Activated CD4-positive, alpha-beta T cell treated with anti-CD3 and anti-CD28 coated beads, Interleukin-2, Interleukin-4, amounts not matched to agents 100 ng/mL and 50 ng/mL, durations not matched to agents 16 hours and 8 hours (primary cell): ENCODE results near the gene IQCM.

Source experiments
- DNase-seq: peaks from one replicate; pipeline ENCODE4 v3.0.0-alpha.2; 2020; ENCODE audit warnings: low spot score

IQCM gene

DNA sequence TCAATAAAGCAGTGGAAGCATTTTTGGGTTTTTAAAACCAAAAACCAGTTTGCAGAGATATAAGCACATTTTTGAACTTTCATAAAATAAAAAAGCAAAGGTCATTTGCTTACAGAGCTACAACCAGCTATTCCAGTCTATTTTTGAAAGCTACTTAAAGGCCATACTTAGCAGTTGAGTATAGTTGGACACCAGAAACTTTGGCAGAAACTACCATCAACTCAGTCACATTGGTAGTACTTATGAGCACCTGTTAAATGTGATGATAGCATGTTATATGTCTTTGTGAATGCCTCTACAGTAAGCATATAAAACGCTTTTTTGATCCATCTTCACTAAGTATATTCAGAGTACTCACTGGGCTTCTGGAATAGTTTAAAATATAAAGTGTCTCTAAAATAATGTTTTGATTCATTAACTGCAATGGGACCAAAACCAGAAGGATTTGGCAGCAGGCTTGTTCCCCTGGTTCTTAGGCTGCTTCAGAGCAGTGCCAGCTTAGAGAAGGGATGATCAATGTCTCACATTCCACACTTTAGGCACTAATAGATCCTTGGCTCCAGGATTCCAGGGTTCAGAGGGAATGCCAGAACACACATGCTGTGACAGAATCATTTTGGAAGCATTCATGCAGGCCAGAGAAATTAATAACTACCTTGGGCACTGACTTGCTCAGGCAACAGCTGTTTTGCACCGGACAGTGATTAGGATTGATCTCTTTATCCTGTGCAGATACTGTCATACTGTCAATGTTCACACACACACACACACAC lies 103.9 kb downstream of the IQCM start:
- DNase-seq, result no peak

DNA sequence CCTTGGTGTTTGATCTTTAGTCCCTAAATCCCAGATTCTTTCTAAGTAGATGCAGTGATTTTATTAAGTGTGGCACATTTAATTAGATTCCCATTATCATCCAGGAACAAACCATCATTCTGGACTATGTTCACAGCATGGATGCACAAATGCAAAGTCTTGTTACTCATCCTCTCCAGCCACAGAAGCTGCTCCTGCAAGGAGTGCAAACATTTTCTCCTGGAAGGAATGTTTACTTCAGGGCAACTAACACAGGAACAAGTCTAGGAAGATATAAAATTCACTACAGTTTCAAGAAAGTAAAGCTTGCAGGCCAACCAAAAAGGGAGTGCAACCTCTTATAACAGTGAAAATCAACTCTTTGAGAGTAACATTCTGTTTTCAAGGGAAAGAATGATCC lies 106.0 kb downstream of the IQCM start:
- DNase-seq, result no peak

DNA sequence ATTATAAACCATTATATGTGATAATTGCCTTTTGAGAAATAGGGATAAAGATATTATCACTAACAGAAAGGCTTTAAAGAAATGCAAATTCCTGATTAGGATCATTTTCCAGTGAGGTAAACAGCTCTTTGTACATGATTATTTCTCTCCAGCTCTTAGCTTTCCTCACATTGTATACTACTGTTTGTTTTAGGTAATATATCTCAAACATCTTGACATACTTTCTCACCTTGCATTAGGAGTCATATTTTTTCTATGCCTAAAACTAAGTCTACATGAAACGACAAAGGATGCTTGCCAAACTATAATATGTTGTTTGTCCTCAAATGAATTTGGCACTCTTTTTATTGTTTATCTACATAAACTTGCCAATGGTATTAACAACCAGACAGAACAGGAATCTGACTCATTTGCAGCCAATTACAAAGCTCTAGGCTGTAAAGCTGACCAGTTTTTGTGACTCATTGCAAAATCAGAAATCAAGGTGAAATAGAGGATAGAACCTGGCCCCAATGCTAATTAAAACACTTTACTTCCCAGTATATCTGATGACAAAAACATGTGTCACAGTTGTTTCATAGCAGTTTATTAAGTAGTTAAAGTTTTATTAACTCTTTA lies 107.0 kb downstream of the IQCM start:
- no peak for DNase-seq

DNA sequence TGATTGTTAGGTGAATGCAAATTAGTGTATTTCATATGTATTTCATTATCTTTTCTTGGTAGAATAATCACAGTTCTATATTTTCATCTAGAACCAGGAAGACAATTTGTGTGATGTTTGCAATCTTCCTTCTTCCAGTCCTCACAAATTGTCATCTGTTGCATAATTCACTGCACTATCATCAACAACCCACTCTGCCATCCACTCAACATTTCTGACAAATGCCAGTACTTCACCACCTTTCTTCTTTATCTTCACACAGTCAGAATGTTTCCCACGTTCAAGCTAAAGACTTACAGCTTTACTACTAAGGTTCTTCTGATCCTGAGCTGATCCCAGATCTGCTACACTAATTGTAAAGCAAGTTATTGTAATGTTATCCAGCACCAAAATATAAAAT lies 107.8 kb downstream of the IQCM start:
- DNase-seq, result no peak

DNA sequence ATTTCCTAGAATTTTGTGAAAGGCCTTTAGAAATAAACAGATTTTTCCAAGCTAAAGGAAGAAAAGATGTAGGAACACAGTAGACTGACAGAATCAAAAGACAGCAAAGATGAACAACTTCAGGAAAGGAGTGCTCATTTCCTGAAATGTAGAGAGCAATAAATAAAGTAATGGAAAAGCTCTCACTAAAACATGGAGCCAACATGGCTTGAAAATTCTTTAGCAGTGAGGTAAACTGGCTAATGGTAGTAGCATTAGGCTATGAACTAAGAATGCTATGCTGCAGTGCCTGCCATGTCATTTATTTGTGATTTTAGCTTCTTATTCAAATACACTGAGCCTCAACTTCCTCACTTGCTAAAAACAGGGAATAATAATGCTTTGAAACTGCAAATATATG lies 108.7 kb downstream of the IQCM start:
- no peak for DNase-seq

DNA sequence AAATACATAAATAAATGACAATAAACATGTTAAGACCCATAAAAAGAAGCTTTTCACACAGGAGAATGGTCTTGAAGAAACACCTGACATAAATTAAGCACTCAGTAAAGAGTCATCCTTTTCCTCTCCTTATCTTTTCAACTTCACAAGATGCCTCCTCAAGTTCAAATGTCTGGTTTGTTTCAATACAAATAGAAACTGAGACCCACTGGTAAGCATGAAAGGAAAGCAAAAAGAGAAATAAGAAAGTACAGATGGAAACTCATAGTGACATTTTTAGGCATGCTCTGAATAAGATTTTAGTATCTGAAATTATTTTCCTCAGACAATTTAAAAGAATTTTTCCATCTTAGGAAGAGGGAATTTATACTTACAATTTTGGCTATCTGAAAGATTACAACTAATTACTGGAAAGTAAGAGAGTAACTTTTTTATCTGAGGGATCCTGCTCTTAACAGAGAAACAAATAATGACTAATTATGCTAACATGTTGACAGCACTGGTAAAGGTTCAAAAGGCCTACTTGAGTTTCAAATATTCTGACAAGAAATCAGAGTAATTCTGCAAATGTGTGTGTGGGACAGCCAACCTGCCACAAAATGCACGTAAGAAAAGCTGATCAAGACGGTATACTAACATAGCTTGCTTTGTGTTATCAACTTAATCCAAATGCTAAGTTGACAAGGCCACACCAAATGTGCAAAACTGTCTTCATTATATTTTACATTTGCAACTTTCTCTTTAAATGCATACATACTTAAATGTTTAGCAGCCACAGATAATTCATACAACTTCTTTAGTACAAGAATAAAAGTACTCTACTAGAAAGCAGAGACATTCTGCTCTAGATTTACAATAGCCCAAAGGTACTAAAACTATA lies 113.0 kb downstream of the IQCM start:
- no peak for DNase-seq

DNA sequence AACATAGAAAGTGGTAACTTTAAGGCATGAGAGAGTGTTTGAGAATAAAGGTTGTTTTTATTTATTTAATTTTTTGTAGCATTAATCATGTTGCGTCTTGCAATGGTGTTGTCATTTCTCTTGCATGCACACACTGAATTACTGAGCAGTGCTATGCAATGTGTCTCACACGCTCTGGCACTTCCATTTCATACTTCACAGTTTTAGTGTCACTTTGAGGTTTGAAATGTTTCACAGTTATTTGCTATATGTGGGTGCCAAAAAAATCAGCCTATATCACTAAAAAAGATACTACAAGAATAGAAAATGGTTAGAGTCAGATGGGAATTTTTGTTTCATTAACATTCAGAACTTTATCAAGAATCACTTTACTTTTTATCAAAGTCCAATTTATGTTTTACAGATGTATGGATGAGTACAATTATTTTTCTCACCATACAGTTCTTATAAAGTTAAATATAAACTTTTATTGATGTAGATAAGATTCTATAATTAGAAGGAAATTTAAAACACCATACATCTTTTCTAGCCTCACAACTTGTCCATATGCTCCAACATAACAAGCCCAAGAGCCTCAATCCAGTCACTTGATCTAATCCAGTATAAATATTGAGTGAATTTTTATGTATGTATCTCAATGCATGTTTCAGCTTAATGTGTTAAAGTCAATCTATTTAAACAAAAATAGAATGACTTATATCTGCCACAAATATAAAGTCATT lies 114.0 kb downstream of the IQCM start:
- DNase-seq, result no peak

DNA sequence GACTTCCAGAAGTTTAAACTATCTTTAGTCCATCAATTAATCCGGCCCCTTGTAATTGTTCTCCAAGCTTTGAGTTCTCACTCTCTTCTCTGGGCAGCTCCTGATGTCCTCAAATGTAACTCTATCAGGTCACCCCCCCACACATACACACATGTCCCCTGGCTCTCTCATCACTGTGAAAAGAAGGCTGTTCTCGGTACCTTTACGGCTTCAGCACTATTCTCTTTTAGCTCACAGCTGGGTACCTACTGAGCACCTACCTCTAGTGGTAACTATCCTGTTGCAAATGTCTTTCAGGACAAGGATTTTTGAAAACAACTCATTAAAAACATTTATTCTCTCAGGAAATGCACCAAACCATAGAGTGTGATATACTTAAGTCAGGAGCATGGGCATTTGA lies 115.4 kb downstream of the IQCM start:
- DNase-seq, result no peak

DNA sequence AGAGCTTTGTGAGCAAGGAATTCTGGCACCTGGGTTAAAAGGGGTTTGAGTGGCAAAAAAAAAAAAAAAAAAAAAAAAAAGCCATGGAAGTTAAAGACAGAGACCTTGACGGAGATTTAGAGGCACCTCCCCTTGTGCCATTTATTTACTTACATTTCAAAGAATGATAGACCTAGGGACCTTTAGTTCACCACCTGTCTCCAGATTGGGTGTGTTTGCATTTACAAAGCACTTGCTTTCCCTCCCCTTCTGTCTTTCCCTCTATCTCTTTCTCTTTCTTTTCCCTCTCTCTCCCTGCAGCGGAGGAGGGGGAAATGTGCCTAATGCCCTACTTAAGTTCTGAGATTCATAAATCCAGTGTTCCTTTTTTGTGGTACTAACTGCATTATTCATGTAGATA lies 116.0 kb downstream of the IQCM start:
- DNase-seq, result no peak

DNA sequence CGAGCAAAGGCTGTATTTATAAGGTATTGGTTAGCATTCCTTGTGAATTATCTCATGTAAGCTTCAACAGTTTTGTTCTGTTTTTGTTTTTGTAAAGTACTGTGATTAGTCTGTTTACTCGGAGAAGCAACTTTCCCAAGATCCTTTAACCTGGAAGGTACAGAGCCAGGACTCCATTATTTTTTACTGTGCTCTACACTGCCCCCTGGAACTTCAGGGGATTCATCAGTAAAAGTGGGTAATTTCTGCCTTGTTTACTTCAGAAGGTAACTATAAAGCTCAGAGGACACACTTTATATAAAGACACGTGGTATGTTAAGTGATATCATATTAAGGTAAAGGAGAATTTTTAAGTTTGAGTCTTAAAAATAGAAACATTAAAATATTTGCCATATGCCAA lies 124.9 kb downstream of the IQCM start:
- no peak for DNase-seq

DNA sequence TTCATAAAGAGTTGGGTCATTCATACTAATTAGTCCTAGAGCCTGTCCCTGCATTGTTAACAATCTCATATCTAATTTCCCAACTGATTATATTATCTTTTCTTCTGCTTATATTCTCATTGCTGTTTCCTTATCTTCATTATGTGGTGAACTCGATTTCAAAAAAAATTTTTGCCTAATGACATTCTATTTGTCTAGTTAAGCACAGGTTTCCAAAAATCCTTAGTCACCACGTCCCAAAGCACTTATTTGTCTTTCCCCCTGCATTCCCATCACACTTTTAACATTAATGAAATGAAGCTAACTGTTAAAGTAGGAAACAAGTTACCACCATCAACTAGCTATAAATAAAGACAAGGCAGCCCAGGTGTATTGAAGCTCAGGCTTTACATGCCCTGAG lies 131.1 kb downstream of the IQCM start:
- DNase-seq, result no peak

DNA sequence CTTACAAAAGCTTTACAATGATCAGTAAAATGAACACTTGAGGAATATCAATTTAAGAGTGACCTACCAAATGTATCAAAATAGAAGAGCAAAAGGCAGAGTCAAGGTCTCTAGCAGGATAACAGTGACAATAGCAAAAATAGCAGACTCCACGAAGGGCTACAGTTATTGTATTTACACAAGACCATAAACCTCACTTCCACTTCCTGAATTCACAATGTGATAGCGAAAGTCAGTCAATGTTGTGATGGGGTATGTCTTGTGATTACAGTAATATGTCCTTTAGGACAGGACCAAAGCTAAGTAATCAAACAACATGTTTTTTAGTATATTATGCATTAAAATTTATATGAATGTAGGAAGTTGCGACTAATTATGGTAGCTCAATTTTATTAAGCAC lies 139.6 kb downstream of the IQCM start:
- DNase-seq, result no peak

DNA sequence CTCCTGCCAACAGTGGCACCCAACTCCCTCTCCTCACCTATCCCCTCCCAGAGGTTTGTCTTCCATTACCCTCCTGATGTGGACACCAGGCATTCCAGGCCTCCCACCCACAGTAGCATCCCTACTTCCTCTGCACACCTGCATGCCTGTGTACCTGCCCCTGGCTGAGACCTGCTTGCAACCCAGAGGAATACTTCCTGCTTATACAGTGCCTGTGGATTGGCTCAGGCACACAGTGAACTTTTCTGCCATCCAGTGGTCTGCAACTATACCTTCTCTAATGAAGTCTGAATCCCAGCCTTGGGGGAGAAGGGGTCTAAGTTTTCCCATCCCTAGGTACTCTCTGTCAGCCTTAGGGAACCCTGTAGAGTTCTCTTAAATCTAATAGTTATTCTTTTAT lies 169.9 kb downstream of the IQCM start:
- no peak for DNase-seq

DNA sequence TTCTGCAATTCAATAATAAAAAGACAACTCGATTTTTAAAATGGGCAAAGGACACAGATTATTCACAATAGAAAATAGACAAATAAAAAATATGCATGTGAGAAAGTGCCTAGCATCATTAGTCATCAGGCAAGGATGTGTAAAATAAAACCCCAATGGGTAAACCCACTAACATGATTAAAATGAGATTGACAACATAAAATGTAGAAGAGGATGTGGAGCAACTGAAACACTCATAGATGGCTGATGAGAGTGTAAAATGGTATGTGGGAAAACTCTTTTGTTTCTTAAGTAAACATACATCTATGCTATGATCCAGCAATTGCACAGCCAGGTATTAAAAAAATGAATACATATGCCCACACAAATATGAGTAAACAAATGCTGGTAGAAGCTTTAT lies 177.6 kb downstream of the IQCM start:
- DNase-seq, result no peak

DNA sequence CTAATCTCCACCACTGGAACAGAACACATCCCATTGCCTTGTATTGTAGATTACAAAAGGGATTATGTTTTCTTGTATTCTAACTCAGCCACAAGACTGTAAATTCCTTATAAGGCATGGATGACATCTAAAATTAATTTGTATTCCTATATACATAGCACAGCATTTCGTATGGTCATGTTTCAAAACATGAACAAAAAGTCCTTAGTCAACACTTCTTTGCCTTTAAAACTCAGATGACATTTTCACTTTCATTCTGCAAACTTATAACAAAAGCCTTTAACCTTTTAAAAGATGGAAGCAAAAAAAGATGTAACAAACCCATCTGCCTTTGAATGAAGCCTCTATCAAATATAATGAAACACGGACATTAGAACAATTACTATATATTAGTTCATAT lies 181.3 kb downstream of the IQCM start:
- DNase-seq, result no peak

DNA sequence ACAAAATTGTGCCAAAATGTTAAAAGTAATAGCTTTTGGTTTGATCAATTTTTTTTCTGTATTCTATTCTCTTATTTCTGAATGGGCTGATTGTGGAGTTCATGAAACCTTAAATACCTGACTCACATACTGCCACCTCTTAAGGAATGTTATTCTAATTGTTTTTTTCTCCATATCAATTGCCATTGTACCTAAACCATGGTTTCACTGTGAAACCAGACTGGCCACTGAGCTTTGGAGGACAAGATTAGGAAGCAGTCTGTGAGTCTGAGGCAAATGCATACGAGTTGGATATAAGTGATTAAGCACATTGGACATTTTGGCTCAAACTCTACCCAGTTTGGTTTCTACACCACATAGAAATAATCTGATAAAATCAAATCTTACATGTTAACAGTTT lies 184.0 kb downstream of the IQCM start:
- no peak for DNase-seq

DNA sequence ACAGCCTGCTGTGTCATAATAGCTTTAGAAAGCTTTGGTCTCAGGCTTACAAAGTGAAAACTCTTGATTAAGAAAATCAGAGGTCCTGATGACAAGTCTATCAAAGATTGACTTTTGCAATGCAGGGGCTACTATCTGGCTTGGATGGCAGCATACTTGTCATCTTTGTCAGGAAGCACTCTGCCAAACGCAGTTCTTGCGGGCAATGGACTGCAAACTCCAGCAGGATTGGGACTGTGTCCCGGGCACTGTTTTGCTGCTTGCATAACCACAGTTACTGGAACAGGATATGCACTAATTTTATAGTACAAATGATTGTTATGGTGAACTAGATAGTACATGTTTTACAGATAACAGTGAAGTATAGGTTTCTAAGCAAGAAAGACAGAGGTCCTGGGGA lies 185.6 kb downstream of the IQCM start:
- no peak for DNase-seq

DNA sequence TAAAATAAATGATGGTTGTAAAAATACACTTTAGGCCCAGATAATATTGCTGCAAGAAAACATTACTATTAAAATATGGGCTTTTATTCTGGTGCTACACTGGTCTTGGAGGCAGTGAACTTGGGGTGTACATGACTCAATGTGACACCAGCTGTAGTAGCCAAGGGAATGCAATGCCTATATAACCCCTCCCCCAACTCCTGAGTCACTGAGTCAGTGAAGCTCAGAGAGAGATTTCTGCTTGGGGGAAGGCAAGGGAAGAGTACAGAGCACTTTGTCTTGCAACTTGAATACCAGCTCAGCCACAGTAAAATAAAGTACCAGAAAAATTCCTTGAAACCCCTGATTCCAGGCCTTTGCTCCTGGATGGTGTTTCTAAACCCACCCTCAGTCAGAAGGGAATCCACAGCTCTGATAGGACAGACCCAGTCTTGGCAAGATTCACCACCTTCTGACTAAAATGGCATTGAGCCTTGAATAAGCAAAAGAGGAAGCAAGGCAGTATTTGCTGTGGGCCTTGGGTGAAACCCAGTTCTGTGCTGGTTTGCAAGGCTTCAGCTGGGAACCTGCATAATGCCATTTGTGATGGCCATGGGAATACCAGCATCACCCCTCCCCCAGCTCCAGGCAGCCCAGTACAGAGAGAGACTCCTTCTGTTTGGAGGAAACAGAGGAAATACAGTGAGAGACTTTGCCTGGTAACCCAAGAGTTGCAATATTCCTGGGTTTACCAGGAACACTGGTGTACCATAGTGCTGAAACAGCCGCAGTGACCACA lies 209.9 kb downstream of the IQCM start:
- DNase-seq, result no peak

DNA sequence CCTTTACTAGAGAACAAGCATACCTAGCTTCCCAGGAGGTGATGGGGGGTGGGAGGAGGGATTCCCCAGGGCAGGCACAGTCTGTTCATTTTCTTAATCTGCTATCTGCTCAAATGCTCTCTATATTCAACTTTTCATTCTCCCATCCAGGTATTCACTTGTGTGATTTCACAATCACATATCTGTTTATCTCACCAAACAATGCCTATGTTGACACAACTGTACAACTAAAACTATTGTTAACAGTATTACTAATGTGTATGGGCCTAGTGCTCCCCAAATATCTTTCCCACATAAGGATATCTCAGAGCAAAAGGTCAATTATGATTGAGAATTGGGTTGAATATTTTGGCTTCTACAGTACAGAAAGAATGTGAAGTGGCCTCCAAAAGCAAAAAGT lies 210.8 kb downstream of the IQCM start:
- DNase-seq, result no peak

DNA sequence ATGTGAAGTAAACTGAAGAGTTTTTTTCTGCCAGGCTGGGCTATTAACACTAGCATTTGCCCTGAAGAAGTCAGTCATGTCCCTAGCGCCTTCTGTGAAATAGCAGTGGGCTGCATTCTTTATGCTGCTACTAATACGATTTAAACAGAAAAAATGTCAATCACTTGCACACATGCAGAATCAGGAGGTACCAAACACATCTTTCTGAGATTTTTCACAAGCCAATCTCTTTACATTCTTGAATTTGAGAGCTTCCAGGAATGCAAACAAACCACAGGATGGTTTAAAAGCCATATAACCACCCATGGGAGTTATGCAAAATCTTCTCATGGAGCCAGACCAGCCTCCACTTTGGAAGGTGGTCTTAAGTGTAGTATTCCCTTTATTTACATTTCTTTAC lies 220.1 kb downstream of the IQCM start:
- no peak for DNase-seq

DNA sequence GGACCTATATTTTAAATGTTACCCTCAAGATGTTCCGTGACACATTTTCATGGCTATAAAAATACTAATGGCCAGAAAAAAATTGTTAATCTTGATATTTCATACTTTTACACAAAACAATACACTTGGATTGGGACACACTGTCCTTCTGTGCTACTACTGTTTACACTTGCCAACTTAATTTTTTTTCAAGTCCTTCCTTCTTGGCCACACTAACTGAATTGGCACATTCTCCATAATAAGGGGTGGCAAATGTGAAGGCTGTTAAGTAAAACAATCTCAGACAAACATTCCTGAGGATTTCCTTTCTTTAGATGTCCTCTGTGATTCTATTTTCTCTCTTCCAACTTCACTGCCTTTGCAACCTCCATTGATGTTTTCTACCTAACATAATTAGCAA lies 225.8 kb downstream of the IQCM start:
- DNase-seq, result no peak

DNA sequence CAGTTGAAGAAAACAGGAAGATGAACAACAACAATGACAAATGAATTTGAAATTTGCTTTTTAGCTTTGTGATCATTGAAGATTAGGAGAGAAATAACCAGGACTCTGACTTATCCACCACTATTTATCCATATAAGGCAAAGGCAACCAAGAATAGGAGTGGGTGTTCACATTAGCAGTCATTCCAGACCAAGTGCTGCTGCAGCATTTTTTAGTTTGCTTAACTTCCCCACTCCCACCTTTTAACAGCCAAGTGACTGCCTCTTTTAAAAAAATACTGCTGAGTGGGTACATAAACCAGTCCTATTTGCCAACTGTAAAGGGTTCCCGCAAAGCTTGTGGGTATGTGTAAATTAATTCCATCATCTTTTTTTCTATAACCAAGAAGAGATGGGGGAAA lies 230.9 kb downstream of the IQCM start:
- no peak for DNase-seq
